H4 (cell line): ENCODE measurements around the gene TMC4. TPM values are rescaled to one million over a fixed set of nuclear protein-coding genes. Genes with fewer than 3 reads are reported as not detected.
A peak's percentile ranks its signal among the peaks of the same experiment; 100 is the strongest.
"Not testable (repeated sequence)": the region's sequence is repeated elsewhere in the genome, so short reads cannot be mapped to it uniquely, and the experiment has no call there.

ENCODE experiments used
- DNase-seq: peaks from one replicate; pipeline ENCODE4 v3.0.0-alpha.2; 2015; ENCODE audit warnings: low spot score
- total RNA-seq: library from RNA; depleted of rRNA; stranded (reverse); fragments of >200 nt; shearing (Covaris generic); gene quantifications from 2 replicates; pipeline ENCODE4 v1.2.3, GENCODE V29; 2014; rRNA removed

The TMC4 gene, protein sequence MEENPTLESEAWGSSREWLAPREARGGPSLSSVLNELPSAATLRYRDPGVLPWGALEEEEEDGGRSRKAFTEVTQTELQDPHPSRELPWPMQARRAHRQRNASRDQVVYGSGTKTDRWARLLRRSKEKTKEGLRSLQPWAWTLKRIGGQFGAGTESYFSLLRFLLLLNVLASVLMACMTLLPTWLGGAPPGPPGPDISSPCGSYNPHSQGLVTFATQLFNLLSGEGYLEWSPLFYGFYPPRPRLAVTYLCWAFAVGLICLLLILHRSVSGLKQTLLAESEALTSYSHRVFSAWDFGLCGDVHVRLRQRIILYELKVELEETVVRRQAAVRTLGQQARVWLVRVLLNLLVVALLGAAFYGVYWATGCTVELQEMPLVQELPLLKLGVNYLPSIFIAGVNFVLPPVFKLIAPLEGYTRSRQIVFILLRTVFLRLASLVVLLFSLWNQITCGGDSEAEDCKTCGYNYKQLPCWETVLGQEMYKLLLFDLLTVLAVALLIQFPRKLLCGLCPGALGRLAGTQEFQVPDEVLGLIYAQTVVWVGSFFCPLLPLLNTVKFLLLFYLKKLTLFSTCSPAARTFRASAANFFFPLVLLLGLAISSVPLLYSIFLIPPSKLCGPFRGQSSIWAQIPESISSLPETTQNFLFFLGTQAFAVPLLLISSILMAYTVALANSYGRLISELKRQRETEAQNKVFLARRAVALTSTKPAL
- not detected in 2 replicates for total RNA-seq

DNA sequence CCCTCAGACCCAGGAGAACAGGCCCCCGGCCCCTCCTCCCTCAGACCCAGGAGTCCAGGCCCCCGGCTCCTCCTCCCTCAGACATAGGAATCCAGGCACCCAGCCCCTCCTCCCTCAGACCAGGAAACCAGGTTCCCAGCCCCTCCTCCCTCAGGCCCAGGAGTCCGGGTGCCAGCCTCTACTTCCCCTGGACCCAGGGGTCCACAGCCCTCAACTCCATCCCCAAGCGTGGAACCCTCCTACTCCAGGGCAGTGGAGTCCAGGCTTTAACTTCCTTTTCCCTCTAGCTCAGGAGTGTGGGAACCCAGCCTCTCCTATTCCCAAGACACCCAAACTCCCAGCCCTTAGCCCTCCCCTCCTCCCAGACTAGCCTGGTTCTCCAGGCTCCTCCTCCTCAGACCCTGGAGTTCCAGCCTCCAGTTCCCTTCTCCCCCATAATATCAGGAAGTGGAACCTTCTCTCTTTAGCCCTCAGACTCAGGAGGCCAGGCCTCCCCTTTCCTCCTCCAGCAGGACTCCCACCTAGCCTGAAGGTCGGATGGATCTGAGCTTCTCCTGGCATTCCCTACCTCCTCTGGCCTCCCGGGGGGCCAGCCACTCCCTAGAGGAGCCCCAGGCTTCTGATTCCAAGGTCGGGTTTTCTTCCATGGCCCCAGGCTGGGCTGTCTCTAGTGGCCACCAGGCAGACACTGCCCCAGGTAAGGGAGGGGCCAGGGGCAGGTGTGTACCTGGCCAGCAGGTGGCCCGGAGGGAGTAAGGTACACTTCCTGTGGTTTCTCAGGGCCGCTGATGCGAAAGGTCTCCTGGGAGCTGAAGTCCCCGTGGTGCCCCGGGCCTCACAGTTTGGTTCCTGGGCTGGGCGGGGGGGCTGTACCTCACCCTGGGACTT is at the start of gene TMC4:
Gene TMC4, minus strand, starts transcription at position 690 of the 888 bp plus-strand sequence. Its CDS starts 43 bp downstream, at position 647.
- DNase-seq = no peak

DNA sequence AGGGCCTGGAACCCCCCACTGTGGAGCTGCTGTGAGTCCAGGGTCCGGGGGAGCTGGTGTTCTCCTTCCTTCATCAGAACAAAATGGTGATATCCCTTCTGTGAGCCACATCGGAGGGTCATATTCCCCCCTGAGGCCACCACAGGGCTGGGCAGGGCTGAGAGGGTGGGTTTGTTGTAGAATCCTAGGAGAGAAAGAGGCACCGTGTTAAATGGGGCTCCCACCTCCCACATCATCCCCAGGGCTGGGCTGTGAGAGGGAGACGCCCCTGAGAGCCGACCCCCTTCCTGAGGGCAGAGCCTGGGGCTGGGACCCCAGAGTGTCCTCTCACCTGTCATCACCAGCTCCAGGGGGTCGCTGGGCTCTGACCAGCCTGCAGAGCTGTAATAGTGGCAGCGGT is 49.0 kb upstream of the TMC4 start:
- DNase-seq = not testable (repeated sequence)

DNA sequence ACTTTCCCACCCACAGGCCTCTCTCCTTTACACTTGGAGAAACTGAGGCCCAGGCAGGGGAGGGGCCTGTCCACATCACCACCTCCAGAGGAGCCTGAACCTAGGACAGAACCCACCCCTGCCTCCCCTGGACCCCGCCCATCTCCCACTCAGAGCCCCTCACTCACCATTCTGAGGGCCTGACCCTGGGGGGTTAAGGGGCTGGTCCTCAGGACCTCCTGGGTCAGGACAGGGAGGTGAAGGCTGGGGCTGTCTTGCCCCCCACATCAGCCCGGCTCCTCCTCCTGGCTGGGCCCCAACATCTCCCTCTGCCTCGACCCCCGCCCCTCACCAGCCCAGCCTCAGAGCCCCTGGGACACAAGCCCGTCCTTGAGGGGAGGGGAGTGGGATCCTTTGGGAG is 46.7 kb upstream of the TMC4 start:
- DNase-seq = not testable (repeated sequence)

DNA sequence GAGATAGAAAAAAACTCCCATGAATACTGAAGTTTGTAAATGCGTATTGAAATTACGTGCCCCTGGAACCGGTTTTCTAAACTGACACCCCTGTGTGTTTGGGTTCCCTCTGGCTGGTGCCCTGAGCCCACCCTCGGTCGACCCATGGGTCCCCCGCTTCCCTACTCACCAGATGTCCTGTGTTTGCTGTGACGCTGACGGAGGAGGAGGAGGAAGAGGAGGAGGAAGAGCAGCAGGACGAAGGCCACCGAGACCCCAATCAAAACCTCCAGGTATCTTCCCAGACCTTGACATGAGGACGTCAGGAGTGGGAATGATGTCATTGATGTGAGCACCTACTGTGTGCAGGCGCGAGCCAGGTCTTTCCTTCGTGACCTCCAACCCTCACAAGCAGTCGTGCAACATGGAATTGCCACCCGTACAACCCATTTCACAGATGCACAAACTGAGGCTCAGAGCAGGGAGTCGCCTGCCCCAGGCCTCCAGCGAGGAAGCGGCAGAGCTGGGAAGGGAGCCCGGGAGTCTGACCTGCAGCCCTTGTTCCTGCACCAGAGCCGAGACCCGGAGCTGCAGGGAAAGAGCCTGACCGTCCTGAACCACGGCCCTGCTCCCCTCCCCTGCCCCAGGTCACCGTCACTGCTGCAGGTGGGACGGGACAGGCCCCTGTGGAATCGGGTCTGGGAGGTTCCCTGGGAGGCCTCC is 46.2 kb upstream of the TMC4 start:
- no peak for DNase-seq

DNA sequence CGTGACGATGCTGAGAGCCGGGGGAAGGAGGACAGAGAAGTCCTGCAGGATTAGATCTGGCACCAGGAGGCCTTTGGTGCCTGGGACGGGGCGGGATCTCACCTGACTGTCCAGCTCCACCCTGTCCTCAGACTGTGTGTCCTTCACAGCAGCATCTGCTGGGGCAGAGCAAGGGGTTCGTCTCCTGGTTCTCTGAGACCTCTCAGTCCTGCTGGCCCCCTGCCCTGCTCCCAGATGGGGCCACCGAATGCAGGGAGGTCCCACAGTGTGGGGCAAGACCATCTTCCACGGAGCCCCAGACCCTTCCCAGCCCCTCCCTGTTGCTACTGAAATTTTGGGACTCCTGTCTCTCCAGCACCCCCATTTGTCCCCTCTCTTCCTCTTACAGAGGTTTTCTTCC is 45.3 kb upstream of the TMC4 start:
- DNase-seq = no peak

DNA sequence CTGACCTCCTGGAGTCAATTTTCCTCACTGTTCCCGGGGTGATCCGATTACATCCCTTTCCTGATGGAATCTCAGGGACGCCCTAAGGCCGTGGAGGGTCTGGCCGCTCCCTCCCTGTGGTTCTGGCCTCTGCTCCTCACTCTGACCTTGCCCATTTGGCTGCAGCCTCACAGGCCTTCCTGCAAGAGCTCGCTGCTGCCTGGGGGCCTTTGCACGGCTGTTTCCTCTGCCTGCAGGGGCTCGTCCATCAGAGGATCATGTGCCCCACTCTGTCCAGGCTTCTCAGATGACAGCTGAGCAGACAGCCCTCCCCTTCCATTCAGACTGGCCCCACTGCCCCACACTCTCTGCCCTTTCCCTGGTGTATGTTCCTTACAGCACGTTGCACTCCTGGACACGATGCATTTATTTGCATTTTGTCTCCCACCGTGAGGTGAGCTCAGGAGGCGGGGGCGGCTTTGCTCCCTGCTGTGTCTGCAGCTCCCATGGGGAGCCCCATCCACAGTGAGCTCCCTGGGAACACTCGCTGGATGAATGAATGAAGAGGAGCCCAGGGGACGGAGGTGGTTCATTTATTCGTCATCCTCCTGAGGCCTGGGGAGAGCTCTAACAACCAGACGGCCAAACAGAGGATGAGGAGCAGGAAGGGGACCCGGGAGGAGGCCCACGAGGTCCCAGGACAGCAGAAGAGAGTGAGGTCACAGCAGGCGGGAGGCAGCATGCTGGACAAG is 44.7 kb upstream of the TMC4 start:
- not testable (repeated sequence) for DNase-seq

DNA sequence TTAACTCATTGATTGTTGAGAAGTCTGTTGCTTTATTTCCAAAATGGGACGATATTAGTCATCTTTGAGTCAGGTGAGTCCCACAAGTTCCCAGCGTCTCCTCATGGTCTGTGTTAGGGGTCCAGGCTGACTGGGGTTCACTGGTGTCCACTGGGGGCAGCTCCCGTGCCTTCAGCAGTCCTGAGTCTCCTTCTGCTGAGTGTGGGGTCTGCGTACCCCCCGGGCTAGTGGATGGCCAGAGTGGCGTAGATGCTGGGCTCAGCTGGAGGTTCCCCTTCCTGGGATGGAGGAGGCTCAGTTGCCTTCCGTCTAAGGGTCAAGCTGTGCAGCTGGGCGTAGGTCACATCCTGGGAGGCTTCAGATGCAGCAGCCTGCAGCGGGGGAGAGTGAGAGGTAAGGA is 43.9 kb upstream of the TMC4 start:
- no peak for DNase-seq

DNA sequence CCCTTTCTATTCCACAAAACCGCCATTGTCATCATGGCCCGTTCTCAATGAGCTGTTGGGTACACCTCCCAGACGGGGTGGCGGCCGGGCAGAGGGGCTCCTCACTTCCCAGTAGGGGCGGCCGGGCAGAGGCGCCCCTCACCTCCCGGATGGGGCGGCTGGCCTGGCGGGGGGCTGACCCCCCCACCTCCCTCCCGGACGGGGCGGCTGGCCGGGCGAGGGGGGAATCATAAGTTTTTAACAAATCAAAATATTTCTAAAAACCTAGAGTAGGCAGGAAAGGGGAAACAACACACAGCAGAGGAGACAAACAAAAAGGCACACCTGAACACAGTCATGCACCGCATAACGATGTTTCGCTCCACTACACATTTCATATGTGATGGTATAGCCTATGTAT is 41.8 kb upstream of the TMC4 start:
- DNase-seq = not testable (repeated sequence)

DNA sequence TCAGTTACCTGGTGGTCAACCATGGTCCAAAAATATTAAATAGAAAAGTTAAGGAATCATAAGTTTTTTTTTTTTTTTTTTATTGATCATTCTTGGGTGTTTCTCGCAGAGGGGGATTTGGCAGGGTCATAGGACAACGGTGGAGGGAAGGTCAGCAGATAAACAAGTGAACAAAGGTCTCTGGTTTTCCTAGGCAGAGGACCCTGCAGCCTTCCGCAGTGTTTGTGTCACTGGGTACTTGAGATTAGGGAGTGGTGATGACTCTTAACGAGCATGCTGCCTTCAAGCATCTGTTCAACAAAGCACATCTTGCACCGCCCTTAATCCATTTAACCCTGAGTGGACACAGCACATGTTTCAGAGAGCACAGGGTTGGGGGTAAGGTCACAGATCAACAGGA is 41.3 kb upstream of the TMC4 start:
- DNase-seq = not testable (repeated sequence)

DNA sequence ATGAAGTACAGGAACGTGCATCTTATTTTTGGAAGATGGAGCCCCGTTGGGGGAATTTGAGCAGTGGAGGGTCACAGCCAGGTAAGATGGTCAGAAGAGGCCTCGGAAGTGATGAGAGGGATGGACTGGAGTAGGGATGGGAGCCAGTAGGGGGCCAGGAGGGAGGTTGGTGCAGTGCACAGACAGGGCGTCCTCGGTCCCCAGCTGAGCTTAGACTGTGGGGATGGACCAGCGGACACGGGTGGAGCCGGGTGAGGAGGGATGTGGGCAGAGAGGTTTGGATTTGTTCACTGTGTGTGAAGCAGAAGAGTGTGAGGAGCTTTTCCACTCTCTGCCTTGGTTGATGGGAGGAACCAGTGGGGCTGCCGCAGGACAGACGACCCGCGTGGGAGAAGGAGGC is 38.3 kb upstream of the TMC4 start:
- DNase-seq = no peak

DNA sequence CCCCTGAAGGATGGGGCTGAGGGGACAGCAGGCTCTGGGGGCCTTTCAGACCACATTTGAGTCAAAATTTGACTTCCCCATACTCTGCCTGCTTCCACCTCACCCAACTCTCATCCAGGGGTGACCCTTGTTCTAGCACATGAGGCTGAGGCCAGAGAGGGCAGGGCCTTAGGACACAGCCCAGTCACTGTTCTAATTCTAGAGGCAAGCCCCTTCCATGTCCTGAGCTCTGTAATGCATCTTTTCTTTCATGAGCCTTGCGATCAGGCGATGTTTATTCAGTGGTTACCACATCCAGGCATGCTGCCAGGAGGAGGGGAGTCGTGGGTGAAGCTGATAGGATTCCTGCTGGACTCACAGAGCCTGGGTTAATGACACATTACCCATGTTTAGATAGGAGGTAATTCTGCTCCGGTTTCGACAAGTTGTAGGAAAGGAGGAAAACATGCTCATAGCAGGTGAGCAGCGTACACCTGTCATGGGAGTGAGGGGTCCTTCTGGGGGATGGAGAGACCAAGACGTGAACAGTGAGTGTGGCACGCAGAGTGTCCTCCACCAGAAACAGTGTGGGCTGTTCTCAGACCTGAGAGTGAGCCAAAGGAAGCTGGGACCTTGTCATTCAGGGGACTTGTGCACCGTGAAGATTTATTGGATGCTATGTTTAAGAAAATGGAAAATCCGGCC is 37.0 kb upstream of the TMC4 start:
- peak; percentile 100 for DNase-seq

DNA sequence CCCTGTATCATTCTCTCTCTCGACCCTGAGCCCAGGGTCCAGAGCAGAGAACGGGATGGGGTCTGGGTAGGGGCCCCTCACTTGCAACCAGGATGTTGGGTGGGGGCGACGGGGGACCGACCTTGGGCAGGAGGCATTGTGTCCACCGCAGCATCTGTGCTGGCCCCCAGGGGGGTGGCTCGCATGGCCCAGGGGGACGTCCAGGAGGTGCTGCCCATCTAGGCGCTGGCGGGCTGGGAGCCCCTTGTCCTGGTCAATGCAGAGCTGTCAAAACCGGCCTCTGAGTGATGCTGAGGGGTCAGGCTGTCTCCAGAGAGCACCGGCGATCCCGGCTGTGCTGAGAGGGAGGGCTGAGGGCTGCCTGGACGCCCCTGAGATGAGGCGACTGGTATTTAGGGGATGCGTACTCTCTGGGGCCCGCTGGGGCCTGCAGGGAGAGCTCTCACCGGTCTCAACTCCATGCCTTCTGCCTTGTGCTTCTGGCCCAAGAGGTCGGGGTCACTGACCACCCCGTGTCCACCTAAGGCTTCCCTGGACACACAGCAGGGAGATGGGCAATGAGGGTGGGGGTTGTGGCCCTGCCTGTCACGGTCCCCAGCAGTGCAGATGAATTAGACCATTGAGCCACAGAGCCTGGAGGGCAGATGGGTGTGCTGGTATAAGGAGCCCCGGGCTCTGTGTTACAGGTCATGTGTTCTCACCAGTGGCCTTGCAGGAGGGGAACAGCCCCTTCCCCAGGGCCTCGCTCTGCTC is 36.3 kb upstream of the TMC4 start:
- DNase-seq = no peak

DNA sequence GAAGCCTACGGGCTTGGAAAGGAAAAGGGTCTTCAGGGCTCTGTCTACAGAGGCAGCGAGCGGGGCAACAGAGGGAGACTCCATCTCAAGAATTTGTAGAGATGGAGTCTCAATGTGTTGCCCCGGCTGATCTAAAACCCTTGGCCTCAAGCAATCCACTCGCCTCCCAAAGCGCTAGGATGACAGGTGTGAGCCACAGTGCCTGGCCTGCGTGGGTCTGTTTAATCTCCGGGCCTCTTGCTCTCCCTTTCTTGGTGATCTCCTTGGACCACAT is 35.8 kb upstream of the TMC4 start:
- DNase-seq = no peak

DNA sequence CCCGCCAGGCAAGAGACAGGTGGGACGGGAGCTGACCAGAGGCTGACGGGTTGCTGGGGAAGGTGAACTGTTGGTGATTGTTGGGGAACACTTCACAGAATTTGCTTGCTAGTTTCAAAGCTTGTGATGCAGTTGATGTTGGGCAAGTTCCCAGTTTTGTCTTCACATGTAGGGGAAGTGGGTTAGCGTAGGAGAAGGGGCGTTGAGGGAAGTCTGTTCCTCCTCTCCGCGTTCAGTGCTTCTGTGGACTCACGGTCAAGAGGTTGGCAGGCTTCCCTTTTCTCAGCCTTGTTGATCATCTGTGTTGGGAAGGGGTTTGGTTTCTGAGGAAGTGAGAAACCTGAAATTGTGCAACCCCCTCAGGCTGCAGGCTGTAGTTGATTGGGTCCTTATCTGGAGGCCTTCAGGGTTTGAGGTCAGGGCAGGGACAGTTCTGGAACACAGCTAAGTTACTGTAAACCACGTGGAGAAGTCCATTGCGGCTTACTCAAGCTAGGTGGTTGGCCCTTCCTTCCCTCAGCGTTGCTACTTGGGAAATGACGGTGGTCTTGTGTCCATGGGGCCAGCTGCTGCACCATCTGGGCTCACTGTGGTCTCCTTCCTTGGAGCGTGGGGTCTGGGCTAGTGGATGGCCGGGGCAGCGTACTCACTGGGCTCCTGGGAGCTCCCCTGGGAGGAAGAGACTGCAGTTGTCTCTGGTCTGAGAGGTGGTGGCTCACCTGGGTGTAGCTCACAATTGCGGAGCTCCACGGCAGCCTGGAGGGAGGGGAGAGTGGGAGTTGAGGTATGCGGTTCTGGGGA is 35.2 kb upstream of the TMC4 start:
- DNase-seq = peak; percentile 98

DNA sequence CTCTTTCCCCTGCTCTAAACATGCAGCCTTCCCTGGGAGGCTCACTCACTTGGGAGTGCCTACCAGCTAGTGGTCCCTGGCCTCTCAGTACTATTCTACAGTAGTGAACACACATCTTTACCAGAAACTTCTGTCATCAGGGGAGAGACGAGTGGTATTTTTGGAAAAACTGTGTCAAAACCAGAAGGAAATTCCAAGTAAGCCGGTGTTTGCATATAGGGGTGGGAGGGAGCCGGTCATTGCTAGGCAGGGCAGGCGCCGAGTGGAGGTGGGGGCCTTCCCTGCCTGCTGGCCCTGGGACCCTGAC is 34.7 kb upstream of the TMC4 start:
- no peak for DNase-seq

DNA sequence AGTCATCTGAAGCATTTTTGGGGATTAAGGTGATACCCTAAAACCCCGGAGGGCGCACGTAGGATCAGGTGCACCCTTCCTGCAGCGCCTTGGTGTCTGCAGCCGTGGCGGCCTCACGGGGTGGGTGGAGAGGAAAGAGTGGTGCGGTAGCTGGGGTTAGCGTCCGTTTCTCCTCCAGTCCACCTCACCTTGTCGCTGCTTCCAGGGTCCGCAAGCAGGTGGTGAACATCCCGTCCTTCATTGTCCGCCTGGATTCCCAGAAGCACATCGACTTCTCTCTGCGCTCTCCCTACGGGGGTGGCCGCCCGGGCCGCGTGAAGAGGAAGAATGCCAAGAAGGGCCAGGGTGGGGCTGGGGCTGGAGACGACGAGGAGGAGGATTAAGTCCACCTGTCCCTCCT is 34.2 kb upstream of the TMC4 start:
- not testable (repeated sequence) for DNase-seq

DNA sequence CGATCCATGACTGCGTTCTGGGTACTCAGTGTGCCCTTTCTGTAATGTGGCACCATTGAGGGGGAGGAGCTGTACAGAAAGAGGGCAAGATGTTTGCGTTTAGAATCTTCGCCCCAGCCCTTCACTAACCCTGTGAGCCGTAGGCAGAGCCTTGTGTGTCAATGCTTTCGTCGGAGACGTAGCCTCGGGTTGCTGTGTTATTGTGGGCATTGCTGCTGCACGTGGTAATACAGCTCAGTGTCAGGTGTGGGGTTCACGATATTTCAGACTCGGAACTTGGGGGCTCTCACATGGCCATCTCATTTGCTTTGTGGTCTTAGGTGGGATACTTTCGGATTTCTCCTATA is 33.8 kb upstream of the TMC4 start:
- no peak for DNase-seq

DNA sequence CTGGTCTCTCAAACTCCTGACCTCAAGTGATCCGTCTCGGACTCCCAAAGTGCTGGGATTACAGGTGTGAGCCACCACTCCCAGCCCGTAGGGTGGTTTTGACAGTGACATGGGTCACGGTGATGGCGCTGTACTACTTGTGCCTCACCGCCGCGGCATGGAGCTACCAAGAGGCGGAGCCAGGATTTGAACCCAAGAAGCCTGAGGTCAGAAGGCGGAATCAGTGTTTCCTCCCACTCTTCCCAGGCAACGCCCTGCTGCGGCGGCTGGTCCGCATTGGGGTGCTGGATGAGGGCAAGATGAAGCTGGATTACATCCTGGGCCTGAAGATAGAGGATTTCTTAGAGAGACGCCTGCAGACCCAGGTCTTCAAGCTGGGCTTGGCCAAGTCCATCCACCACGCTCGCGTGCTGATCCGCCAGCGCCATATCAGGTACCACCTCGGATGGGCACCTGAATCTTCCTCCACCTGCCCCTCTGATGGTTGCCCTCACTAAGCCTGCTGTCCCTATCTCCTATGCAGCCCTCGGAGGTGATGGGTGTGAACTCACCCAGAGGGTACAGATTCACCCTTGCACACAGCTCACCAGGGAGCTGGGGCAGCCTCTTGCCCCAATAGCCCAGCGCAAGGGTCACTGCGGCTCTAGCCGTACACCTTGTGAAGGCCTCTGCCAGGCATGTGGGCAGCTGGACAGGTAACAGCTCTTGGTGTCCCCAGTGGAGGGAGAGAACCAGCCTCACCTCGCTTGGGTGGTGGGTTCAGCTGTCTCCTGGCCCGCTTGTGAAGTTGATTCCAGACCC is 33.3 kb upstream of the TMC4 start:
- DNase-seq = no peak
